Right cardiac atrium (tissue), 5 donors: ENCODE measurements around the gene TARS3. TPM values are rescaled to one million over a fixed set of nuclear protein-coding genes. Genes with fewer than 3 reads are reported as not detected.

Experiments
- polyA plus RNA-seq: library from polyadenylated mRNA; stranded (reverse); fragments of 200-250 nt; gene quantifications from one replicate; pipeline ENCODE4 v1.2.3, GENCODE V29; 2013
- total RNA-seq, 4 donors: library from RNA; stranded (reverse); fragmentation: NEBNext Ultra II Directional; extraction: Animal tissue kit (Norgen Biotek cat#: 25700); gene quantifications; one replicate each; pipeline ENCODE4 v1.2.1, GENCODE V29; 2021
- donor health status: healthy with polysubstance abuse.
- donor health status: DM: no; HTN: yes; CAD: no.
- donor health status: DM: no; HTN: no; CAD: no.
- donor health status: DM: no; HTN: yes; CAD: no; lungs with severe emphysema.
- donor health status: DM: yes; HTN: yes; CAD: no.

Gene TARS3
- total and polyA plus RNA-seq, 5 donors: 10.0 to 26.8 (median 23.7) TPM

Other genes with a start within 250 kb of the TARS3 start
- 10 to 100 TPM; 13.4 to 21.4 (median 17.1) TPM for gene PCSK6, start 234.8 kb downstream of the TARS3 start, total RNA-seq
- 7.7 TPM for gene PCSK6, start 234.8 kb downstream of the TARS3 start, polyA plus RNA-seq
- gene TM2D3, start 72.1 kb downstream of the TARS3 start, total RNA-seq: 10 to 100 TPM; 36.5 to 49.2 (median 42.3) TPM
- gene TM2D3, start 72.1 kb downstream of the TARS3 start, polyA plus RNA-seq: 49.7 TPM
- gene OR4F6, start 79.0 kb upstream of the TARS3 start, total RNA-seq: not detected
- gene OR4F6, start 79.0 kb upstream of the TARS3 start, polyA plus RNA-seq: not detected
- not detected for gene OR4F15, start 87.7 kb upstream of the TARS3 start, total RNA-seq
- gene OR4F15, start 87.7 kb upstream of the TARS3 start, polyA plus RNA-seq: not detected